Type B pancreatic cell (in vitro differentiated cells): ENCODE measurements around the gene OR13C9. TPM values are rescaled to one million over a fixed set of nuclear protein-coding genes. Genes with fewer than 3 reads are reported as not detected.
"Not testable (repeated sequence)": the region's sequence is repeated elsewhere in the genome, so short reads cannot be mapped to it uniquely, and the experiment has no call there.

Experiments used
- DNase-seq: peaks from one replicate; pipeline ENCODE4 v3.0.0; 2021; ENCODE audit warnings: mixed read lengths; ENCODE audit not compliant: unreplicated experiment; ENCODE audit errors: extremely low spot score
- H3K27ac Mint-ChIP-seq: 2 replicates; pipeline ENCODE4 v1.8.0; 2021; ENCODE audit warnings: mild to moderate bottlenecking, mixed read lengths
- H3K27me3 Mint-ChIP-seq: 2 replicates; pipeline ENCODE4 v1.8.0; 2021; ENCODE audit warnings: mixed read lengths
- H3K36me3 Mint-ChIP-seq: 2 replicates; pipeline ENCODE4 v1.8.0; 2021; ENCODE audit warnings: mixed read lengths
- H3K4me1 Mint-ChIP-seq: one replicate; pipeline ENCODE4 v1.8.0; 2021; ENCODE audit warnings: mixed read lengths; ENCODE audit not compliant: unreplicated experiment
- H3K4me3 Mint-ChIP-seq: 2 replicates; pipeline ENCODE4 v1.8.0; 2021; ENCODE audit warnings: mild to moderate bottlenecking, mixed read lengths
- H3K9me3 Mint-ChIP-seq: 2 replicates; pipeline ENCODE4 v1.8.0; 2021; ENCODE audit warnings: mixed read lengths
- total RNA-seq: library from RNA; stranded (reverse); gene quantifications from 2 replicates; pipeline ENCODE4 v1.2.1, GENCODE V29; 2021; ENCODE audit warnings: low replicate concordance
- TF ChIP-seq, protein P1 (sequence below): fragments of 200-600 bp; sonication (generic); conservative IDR thresholded peaks from 2 replicates; pipeline ENCODE4 v1.5.0; 2021; ENCODE audit warnings: antibody characterized with exemption, mild to moderate bottlenecking

OR13C9 gene
- total RNA-seq, 1 donor from 2014 or later: not detected

GRCh38 chr9:104611213-104611612, 6.8 kb downstream of the OR13C9 start:
- H3K27me3 Mint-ChIP-seq: peaks cover 5% of the 10 kb centered on the region
- H3K4me3 Mint-ChIP-seq: no peak overlapping the region
- no peaks in the 10 kb centered on the region for H3K9me3 Mint-ChIP-seq
- TF ChIP-seq, protein P1, sequence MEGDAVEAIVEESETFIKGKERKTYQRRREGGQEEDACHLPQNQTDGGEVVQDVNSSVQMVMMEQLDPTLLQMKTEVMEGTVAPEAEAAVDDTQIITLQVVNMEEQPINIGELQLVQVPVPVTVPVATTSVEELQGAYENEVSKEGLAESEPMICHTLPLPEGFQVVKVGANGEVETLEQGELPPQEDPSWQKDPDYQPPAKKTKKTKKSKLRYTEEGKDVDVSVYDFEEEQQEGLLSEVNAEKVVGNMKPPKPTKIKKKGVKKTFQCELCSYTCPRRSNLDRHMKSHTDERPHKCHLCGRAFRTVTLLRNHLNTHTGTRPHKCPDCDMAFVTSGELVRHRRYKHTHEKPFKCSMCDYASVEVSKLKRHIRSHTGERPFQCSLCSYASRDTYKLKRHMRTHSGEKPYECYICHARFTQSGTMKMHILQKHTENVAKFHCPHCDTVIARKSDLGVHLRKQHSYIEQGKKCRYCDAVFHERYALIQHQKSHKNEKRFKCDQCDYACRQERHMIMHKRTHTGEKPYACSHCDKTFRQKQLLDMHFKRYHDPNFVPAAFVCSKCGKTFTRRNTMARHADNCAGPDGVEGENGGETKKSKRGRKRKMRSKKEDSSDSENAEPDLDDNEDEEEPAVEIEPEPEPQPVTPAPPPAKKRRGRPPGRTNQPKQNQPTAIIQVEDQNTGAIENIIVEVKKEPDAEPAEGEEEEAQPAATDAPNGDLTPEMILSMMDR: no peak
- no peak overlapping the region for H3K27ac Mint-ChIP-seq
- no peak for DNase-seq
- no peaks in the 10 kb centered on the region for H3K36me3 Mint-ChIP-seq
- H3K4me1 Mint-ChIP-seq: no peaks in the 10 kb centered on the region

- no peaks in the 10 kb centered on the region for H3K36me3 Mint-ChIP-seq
- TF ChIP-seq, protein P1: peak; percentile 40
- no peak overlapping the region for H3K4me3 Mint-ChIP-seq
- H3K27me3 Mint-ChIP-seq: peaks cover 14% of the 10 kb centered on the region
- DNase-seq: no peak
- no peaks in the 10 kb centered on the region for H3K4me1 Mint-ChIP-seq
- H3K27ac Mint-ChIP-seq: no peak overlapping the region
- H3K9me3 Mint-ChIP-seq: no peaks in the 10 kb centered on the region
Measured at GRCh38 chr9:104608336-104608735, 9.7 kb downstream of the OR13C9 start.

GRCh38 chr9:104606152-104606551, 11.9 kb downstream of the OR13C9 start:
- Mint-ChIP-seq H3K27me3 (peaks cover 14% of the 10 kb centered on the region), H3K4me3 (no peak overlapping the region), H3K36me3 (no peaks in the 10 kb centered on the region), H3K9me3 (no peaks in the 10 kb centered on the region), H3K27ac (no peak overlapping the region), H3K4me1 (no peaks in the 10 kb centered on the region)
- TF ChIP-seq, protein P1: no peak
- no peak for DNase-seq

- DNase-seq, H3K4me1 Mint-ChIP-seq, H3K9me3 Mint-ChIP-seq, H3K4me3 Mint-ChIP-seq, H3K36me3 Mint-ChIP-seq, H3K27ac Mint-ChIP-seq: not testable (repeated sequence)
- peaks cover 14% of the 10 kb centered on the region for H3K27me3 Mint-ChIP-seq
Measured at GRCh38 chr9:104605527-104605926, 12.5 kb downstream of the OR13C9 start, which contains the start of gene OR13C2. Gene OR13C2, minus strand, starts transcription at chr9:104605627. Its CDS starts 0 bp downstream, at chr9:104605627.

- DNase-seq: no peak
- Mint-ChIP-seq H3K4me1 (no peaks in the 10 kb centered on the region), H3K27me3 (peaks cover 14% of the 10 kb centered on the region), H3K9me3 (no peaks in the 10 kb centered on the region), H3K36me3 (no peaks in the 10 kb centered on the region), H3K4me3 (no peak overlapping the region), H3K27ac (no peak overlapping the region)
- TF ChIP-seq, protein P1: no peak
Measured at GRCh38 chr9:104604801-104605200, 13.2 kb downstream of the OR13C9 start.

DNA sequence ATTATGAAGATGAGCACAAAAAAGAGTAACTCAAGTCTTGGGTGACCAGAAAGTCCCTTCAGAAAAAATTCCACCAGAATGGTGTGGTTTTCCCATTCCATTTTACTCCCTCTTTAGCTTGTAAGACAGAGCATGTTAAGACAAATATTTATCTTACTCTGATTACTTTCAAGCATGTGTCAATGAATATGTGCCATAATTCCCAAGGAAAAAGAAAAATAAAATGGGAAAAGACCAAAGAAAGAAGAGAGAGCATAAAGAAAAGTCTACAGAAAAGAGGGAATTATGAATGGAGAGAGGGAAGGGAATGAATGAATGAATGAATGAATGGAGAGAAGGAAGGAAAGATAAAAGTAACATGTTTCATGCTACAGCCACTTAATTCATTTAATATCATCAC, 18.7 kb downstream of the OR13C9 start, which contains the start of gene OR13C5:
TSS of gene OR13C5 (minus strand) at position 101 of the 400 bp plus-strand sequence. CDS start at position 101, 0 bp downstream.
- not testable (repeated sequence) for H3K36me3 Mint-ChIP-seq, H3K4me3 Mint-ChIP-seq, H3K9me3 Mint-ChIP-seq, DNase-seq, H3K4me1 Mint-ChIP-seq, H3K27ac Mint-ChIP-seq, H3K27me3 Mint-ChIP-seq

- H3K4me1 Mint-ChIP-seq, H3K9me3 Mint-ChIP-seq, H3K4me3 Mint-ChIP-seq, H3K27ac Mint-ChIP-seq, H3K27me3 Mint-ChIP-seq, DNase-seq, H3K36me3 Mint-ChIP-seq: not testable (repeated sequence)
Measured at GRCh38 chr9:104598749-104599148, 19.3 kb downstream of the OR13C9 start.
